HEK293 (cell line): ENCODE data around the gene APOL3.

Experiments
- CTCF ChIP-seq: fragments of 450-650 bp; formaldehyde crosslinking; IDR thresholded peaks from 2 replicates; pipeline ENCODE4 v1.5.1; 2016; ENCODE audit warnings: missing biosample characterization, missing genetic modification characterization
- GLI4 ChIP-seq: fragments of 450-650 bp; formaldehyde crosslinking; IDR thresholded peaks from 2 replicates; pipeline ENCODE4 v1.5.1; 2016; ENCODE audit warnings: missing biosample characterization, missing genetic modification characterization
- KLF17 ChIP-seq: fragments of 450-650 bp; formaldehyde crosslinking; IDR thresholded peaks from 2 replicates; pipeline ENCODE4 v1.5.1; 2016; ENCODE audit warnings: missing biosample characterization, missing genetic modification characterization
- PRDM6 ChIP-seq: fragments of 450-650 bp; formaldehyde crosslinking; IDR thresholded peaks from 2 replicates; pipeline ENCODE4 v1.5.1; 2017; ENCODE audit warnings: missing biosample characterization, missing genetic modification characterization
- REST ChIP-seq: fragments of 450-650 bp; formaldehyde crosslinking; IDR thresholded peaks from 2 replicates; pipeline ENCODE4 v1.5.1; 2016; ENCODE audit warnings: missing biosample characterization, missing genetic modification characterization
- SCRT1 ChIP-seq: fragments of 450-650 bp; formaldehyde crosslinking; IDR thresholded peaks from 2 replicates; pipeline ENCODE4 v1.5.1; 2016; ENCODE audit warnings: missing biosample characterization, missing genetic modification characterization, borderline replicate concordance
- TCF7L2 ChIP-seq: IDR thresholded peaks from 2 replicates; pipeline ENCODE4 v1.6.1; 2011; ENCODE audit warnings: low read depth, mild to moderate bottlenecking, inconsistent platforms, low read length, moderate library complexity, borderline replicate concordance
- ZBTB6 ChIP-seq: fragments of 450-650 bp; formaldehyde crosslinking; IDR thresholded peaks from 2 replicates; pipeline ENCODE4 v1.5.1; 2017; ENCODE audit warnings: missing biosample characterization, missing genetic modification characterization
- ZNF184 ChIP-seq: fragments of 450-650 bp; IDR thresholded peaks from 2 replicates; pipeline ENCODE4 v1.5.1; 2018; ENCODE audit warnings: missing biosample characterization, mild to moderate bottlenecking, missing genetic modification characterization
- ZNF280C ChIP-seq: fragments of 450-650 bp; formaldehyde crosslinking; IDR thresholded peaks from 2 replicates; pipeline ENCODE4 v1.5.1; 2016; ENCODE audit warnings: missing biosample characterization, missing genetic modification characterization
- ZNF585B ChIP-seq: fragments of 450-650 bp; formaldehyde crosslinking; IDR thresholded peaks from 2 replicates; pipeline ENCODE4 v1.5.1; 2016; ENCODE audit warnings: missing biosample characterization, missing genetic modification characterization
- ZNF707 ChIP-seq: fragments of 450-650 bp; formaldehyde crosslinking; IDR thresholded peaks from 2 replicates; pipeline ENCODE4 v1.5.1; 2016; ENCODE audit warnings: missing biosample characterization, missing genetic modification characterization
- ZNF792 ChIP-seq: fragments of 450-650 bp; formaldehyde crosslinking; IDR thresholded peaks from 2 replicates; pipeline ENCODE4 v1.5.1; 2016; ENCODE audit warnings: missing biosample characterization, missing genetic modification characterization

- TF ChIP-seq CTCF (tag by site-specific recombination), result no peak
- TF ChIP-seq ZNF792, result no peak
- no peak for TF ChIP-seq REST
- no peak for TF ChIP-seq ZBTB6 (tag by site-specific recombination)
- TF ChIP-seq SCRT1 (tag by site-specific recombination), result no peak
- no peak for TF ChIP-seq ZNF585B
- no peak for TF ChIP-seq ZNF707 (tag by site-specific recombination)
- TF ChIP-seq PRDM6, result no peak
- no peak for TF ChIP-seq KLF17 (tag by site-specific recombination)
- no peak for TF ChIP-seq GLI4 (tag by site-specific recombination)
- no peak for TF ChIP-seq TCF7L2
- no peak for TF ChIP-seq ZNF280C (tag by site-specific recombination)
- no peak for TF ChIP-seq ZNF184 (tag by site-specific recombination)
Observed at GRCh38 chr22:36136988-36137387, 23.6 kb downstream of the APOL3 start.
